Spleen (tissue), 7 donors: ENCODE data around the gene NEMF.

Experiments used
- CTCF ChIP-seq, 11 experiments: fragments of 200-600 bp in 7 of 11; fragments of 450-650 bp in 4 of 11; sonication (generic) in 4 of 11; IDR thresholded peaks in 8 of 11; conservative IDR thresholded peaks in 3 of 11; 1 replicate in 7 of 11; 2 replicates in 4 of 11; pipeline versions ENCODE4 v1.4.0 to v1.8.0; 2016 to 2021; ENCODE audit warnings: antibody characterized with exemption in 11 of 11, inconsistent platforms in 4 of 11, mild to moderate bottlenecking in 1 of 11
- POLR2A ChIP-seq, 3 donors: fragments of 450-650 bp; IDR thresholded peaks; one replicate each; pipeline ENCODE4 v1.5.1; 2017; ENCODE audit warnings: antibody characterized with exemption in 3 of 3, mild to moderate bottlenecking in 1 of 3
- donor health status: DM: no; HTN: no; CAD: no; lungs with moderate emphysema.
- donor health status: DM: no; HTN: no; CAD: no.
- donor health status: DM: no; HTN: no; CAD: no.

GRCh38 chr14:49897414-49897813 is 44.8 kb upstream of the NEMF start:
- no peak for TF ChIP-seq CTCF (IDR thresholded peaks at IDR 0.05 in 8 of 11, conservative IDR thresholded peaks at IDR 0.05 in 3 of 11)
- no peak for TF ChIP-seq POLR2A (IDR thresholded peaks at IDR 0.05)
